ENCODE data around the gene CYP4F12.

GRCh38 chr19:15683411-15683810 lies 10.5 kb downstream of the CYP4F12 start:
- TF ChIP-seq EZH2 (IDR thresholded peaks at IDR 0.05; ENCODE audit: borderline replicate concordance, insufficient read depth, low read depth, low read length, poor library complexity, severe bottlenecking) (no peak), CTCF (IDR thresholded peaks at IDR 0.05) (no peak)
